Coronary artery (tissue), 2 donors: ENCODE results near the gene PLA1A.
"Not testable (repeated sequence)": the region's sequence is repeated elsewhere in the genome, so short reads cannot be mapped to it uniquely, and the experiment has no call there.

ENCODE experiments used
- DNase-seq: peaks from one replicate; pipeline ENCODE4 v3.0.0-alpha.2; 2017; ENCODE audit warnings: low spot score
- H3K27ac ChIP-seq, 2 donors: fragments of 200-600 bp; sonication (generic); one replicate each; pipeline ENCODE4 v1.5.1; 2016 to 2019
- H3K4me3 ChIP-seq: fragments of 200-600 bp; sonication (generic); 2 replicates; pipeline ENCODE4 v1.5.1; 2016; ENCODE audit warnings: mild to moderate bottlenecking, moderate library complexity
- CTCF ChIP-seq: fragments of 200-600 bp; sonication (generic); IDR thresholded peaks from one replicate; pipeline ENCODE4 v1.5.1; 2019; ENCODE audit warnings: antibody characterized with exemption

PLA1A gene

GRCh38 chr3:119597548-119598288, at the start of gene PLA1A:
Gene PLA1A, plus strand, starts transcription at chr3:119597885. Its CDS starts 29 bp downstream, at chr3:119597914.
- DNase-seq = no peak
- Histone ChIP-seq H3K27ac (no peak within 1 kb of the TSS), H3K4me3 (no peak within 1 kb of the TSS)
- no peak for TF ChIP-seq CTCF

- Histone ChIP-seq H3K4me3 (no peak overlapping the region), H3K27ac (no peak overlapping the region)
- no peak for TF ChIP-seq CTCF
- no peak for DNase-seq
Measured at GRCh38 chr3:119548341-119548740, 49.3 kb upstream of the PLA1A start.

GRCh38 chr3:119550192-119550910, 47.3 kb upstream of the PLA1A start:
- Histone ChIP-seq H3K4me3 (no peak overlapping the region), H3K27ac (no peak overlapping the region)
- no peak for DNase-seq
- TF ChIP-seq CTCF = no peak

GRCh38 chr3:119551598-119551997, 46.1 kb upstream of the PLA1A start:
- no peak overlapping the region for H3K27ac ChIP-seq
- no peak overlapping the region for H3K4me3 ChIP-seq

GRCh38 chr3:119552928-119553327, 44.8 kb upstream of the PLA1A start:
- not testable (repeated sequence) for H3K27ac ChIP-seq, DNase-seq, H3K4me3 ChIP-seq

More at GRCh38 chr3:119551598-119551997, 46.1 kb upstream of the PLA1A start:
- TF ChIP-seq CTCF = no peak
- no peak for DNase-seq

GRCh38 chr3:119553823-119554415, 43.8 kb upstream of the PLA1A start:
- H3K27ac ChIP-seq = no peak overlapping the region
- TF ChIP-seq CTCF = no peak
- no peak overlapping the region for H3K4me3 ChIP-seq
- DNase-seq = no peak

- DNase-seq = no peak
- Histone ChIP-seq H3K4me3 (no peak overlapping the region), H3K27ac (no peak overlapping the region)
Measured at GRCh38 chr3:119555309-119555735, 42.4 kb upstream of the PLA1A start.

More at GRCh38 chr3:119555309-119555735, 42.4 kb upstream of the PLA1A start:
- TF ChIP-seq CTCF = no peak
